HepG2 (cell line): Measurements from ENCODE around the gene KATNB1. TPM values are rescaled to one million over a fixed set of nuclear protein-coding genes. Genes with fewer than 3 reads are reported as not detected.

ENCODE experiments used
- CHCHD3 ChIP-seq: sonication (generic); formaldehyde crosslinking; IDR thresholded peaks from 2 replicates; pipeline ENCODE4 v1.8.0; 2022; ENCODE audit warnings: mild to moderate bottlenecking, missing genetic modification reagents, moderate library complexity
- MLXIP ChIP-seq: sonication (generic); formaldehyde crosslinking; IDR thresholded peaks from 2 replicates; pipeline ENCODE4 v1.9.0; 2021; ENCODE audit warnings: missing genetic modification reagents, borderline replicate concordance
- RBM39 ChIP-seq: fragments of 200-400 bp; formaldehyde crosslinking; IDR thresholded peaks from one replicate; pipeline ENCODE4 v1.6.1; 2018; ENCODE audit warnings: antibody characterized with exemption, mild to moderate bottlenecking, low read depth, low read length; ENCODE audit not compliant: poor library complexity, severe bottlenecking
- REL ChIP-seq: sonication (generic); formaldehyde crosslinking; conservative IDR thresholded peaks from 2 replicates; pipeline ENCODE4 v1.8.0; 2022; ENCODE audit warnings: mild to moderate bottlenecking, missing genetic modification reagents, moderate library complexity
- SIN3A ChIP-seq: IDR thresholded peaks from 2 replicates; pipeline ENCODE4 v1.6.1; 2011; ENCODE audit warnings: low read depth, mild to moderate bottlenecking, control low read depth, low read length, borderline replicate concordance
- SMC3 ChIP-seq: IDR thresholded peaks from 2 replicates; pipeline ENCODE4 v1.6.1; 2011; ENCODE audit warnings: low read length, improper control_type of control experiment
- SSRP1 ChIP-seq: IDR thresholded peaks from 2 replicates; pipeline ENCODE4 v1.6.1; 2016; ENCODE audit warnings: control low read depth
- ZC3H4 ChIP-seq: sonication (generic); formaldehyde crosslinking; IDR thresholded peaks from 2 replicates; pipeline ENCODE4 v1.4.0; 2020; ENCODE audit warnings: missing genetic modification reagents, borderline replicate concordance
- ZNF17 ChIP-seq: sonication (generic); formaldehyde crosslinking; IDR thresholded peaks from 2 replicates; pipeline ENCODE4 v1.5.0; 2020; ENCODE audit warnings: mild to moderate bottlenecking, missing genetic modification reagents
- ZNF501 ChIP-seq: sonication (generic); formaldehyde crosslinking; IDR thresholded peaks from 2 replicates; pipeline ENCODE4 v1.5.1; 2020; ENCODE audit warnings: mild to moderate bottlenecking, moderate library complexity, missing genetic modification reagents
- ZNF614 ChIP-seq: IDR thresholded peaks from 2 replicates; pipeline ENCODE4 v1.6.1; 2018; ENCODE audit warnings: missing biosample characterization, missing genetic modification reagents, inconsistent platforms, borderline replicate concordance
- polyA plus RNA-seq, 8 experiments: library from polyadenylated mRNA; depleted of rRNA in 3 of 8; stranded (reverse) in 7 of 8; unstranded in 1 of 8; fragments of >200 nt; fragmentation: Illumina TruSeq in 4 of 8; extraction: Trizol in 4 of 8; gene quantifications; 2 replicates each; pipeline versions ENCODE4 v1.2.1 to v1.2.3, GENCODE V29; 2011 to 2016; ENCODE audit warnings: low read depth in 4 of 8, missing spikeins in 1 of 8, mixed read lengths in 1 of 8; ENCODE audit not compliant: insufficient read depth in 1 of 8
- total RNA-seq, 5 experiments: library from RNA; depleted of rRNA; stranded (reverse); fragments of >200 nt; fragmentation: Illumina TruSeq; extraction: Trizol; gene quantifications; 2 replicates each; pipeline ENCODE4 v1.2.3, GENCODE V29; 2016; ENCODE audit warnings: low read depth in 1 of 5
- TF ChIP-seq, protein P1 (sequence below): sonication (generic); formaldehyde crosslinking; IDR thresholded peaks from 2 replicates; pipeline ENCODE4 v1.8.0; 2022; ENCODE audit warnings: missing genetic modification reagents, mild to moderate bottlenecking, moderate library complexity, borderline replicate concordance
- TF ChIP-seq, protein P2 (sequence below): IDR thresholded peaks from 2 replicates; pipeline ENCODE4 v1.6.1; 2016
- TF ChIP-seq, protein P3 (sequence below): sonication (generic); formaldehyde crosslinking; IDR thresholded peaks from 2 replicates; pipeline ENCODE4 v1.5.0; 2020; ENCODE audit warnings: mild to moderate bottlenecking, missing genetic modification reagents, moderate library complexity
- TF ChIP-seq, protein P4 (sequence below): sonication (generic); formaldehyde crosslinking; IDR thresholded peaks from 2 replicates; pipeline ENCODE4 v1.4.0; 2020; ENCODE audit warnings: low read depth, missing genetic modification reagents

KATNB1 gene
- total and polyA plus RNA-seq, 2 of the 13 experiments (the other 11 are each of a cell fraction or from before 2014, with no cell fraction given): 31.5 to 43.5 TPM

DNA sequence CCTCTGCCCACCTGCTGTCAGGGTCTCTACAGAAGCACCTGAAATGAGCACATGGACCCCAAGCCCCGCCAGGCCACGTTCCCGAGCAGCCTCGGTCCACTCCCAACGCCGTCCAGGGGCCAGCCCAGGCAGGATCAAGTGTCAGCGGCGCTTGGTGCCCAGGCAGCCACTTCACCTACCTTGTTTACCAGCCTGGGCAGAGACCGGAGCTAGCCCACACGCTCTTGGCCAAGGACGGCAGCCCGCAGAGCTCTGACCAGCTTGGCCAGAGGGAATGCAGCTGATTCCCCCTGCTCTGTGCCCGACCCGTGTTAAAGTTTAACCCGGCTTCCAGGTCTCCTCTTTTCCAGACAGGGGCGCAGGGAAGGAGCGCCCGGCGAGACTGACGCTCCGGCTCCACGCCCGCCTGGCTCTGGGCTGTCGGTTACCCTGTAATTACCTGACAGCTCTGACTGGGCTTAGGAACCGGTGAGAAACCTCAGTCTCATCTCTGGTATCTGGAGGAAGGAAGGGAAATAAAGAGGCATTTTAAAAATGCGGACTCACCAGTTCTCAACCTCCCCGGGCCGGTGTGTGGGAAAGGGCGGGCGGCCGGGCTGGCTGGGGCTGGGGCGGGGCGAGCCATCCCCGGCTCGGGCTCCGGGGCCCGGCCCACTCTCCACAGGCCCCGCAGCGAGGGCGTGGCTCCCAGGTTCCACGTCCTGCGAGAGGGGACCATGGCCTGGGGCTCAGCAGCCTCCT lies 62.1 kb downstream of the KATNB1 start (continued):
- TF ChIP-seq, protein P1, sequence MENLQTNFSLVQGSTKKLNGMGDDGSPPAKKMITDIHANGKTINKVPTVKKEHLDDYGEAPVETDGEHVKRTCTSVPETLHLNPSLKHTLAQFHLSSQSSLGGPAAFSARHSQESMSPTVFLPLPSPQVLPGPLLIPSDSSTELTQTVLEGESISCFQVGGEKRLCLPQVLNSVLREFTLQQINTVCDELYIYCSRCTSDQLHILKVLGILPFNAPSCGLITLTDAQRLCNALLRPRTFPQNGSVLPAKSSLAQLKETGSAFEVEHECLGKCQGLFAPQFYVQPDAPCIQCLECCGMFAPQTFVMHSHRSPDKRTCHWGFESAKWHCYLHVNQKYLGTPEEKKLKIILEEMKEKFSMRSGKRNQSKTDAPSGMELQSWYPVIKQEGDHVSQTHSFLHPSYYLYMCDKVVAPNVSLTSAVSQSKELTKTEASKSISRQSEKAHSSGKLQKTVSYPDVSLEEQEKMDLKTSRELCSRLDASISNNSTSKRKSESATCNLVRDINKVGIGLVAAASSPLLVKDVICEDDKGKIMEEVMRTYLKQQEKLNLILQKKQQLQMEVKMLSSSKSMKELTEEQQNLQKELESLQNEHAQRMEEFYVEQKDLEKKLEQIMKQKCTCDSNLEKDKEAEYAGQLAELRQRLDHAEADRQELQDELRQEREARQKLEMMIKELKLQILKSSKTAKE (CRISPR knock-in tag): peak; percentile 35; the same call in 1 of the 2 replicates
- TF ChIP-seq, protein P2, sequence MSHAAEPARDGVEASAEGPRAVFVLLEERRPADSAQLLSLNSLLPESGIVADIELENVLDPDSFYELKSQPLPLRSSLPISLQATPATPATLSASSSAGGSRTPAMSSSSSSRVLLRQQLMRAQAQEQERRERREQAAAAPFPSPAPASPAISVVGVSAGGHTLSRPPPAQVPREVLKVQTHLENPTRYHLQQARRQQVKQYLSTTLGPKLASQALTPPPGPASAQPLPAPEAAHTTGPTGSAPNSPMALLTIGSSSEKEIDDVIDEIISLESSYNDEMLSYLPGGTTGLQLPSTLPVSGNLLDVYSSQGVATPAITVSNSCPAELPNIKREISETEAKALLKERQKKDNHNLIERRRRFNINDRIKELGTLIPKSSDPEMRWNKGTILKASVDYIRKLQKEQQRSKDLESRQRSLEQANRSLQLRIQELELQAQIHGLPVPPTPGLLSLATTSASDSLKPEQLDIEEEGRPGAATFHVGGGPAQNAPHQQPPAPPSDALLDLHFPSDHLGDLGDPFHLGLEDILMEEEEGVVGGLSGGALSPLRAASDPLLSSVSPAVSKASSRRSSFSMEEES: peak; percentile 40
- 0 out of 2 replicates have a peak, but pooled peaks have one; percentile 15 for TF ChIP-seq SMC3
- TF ChIP-seq, protein P3, sequence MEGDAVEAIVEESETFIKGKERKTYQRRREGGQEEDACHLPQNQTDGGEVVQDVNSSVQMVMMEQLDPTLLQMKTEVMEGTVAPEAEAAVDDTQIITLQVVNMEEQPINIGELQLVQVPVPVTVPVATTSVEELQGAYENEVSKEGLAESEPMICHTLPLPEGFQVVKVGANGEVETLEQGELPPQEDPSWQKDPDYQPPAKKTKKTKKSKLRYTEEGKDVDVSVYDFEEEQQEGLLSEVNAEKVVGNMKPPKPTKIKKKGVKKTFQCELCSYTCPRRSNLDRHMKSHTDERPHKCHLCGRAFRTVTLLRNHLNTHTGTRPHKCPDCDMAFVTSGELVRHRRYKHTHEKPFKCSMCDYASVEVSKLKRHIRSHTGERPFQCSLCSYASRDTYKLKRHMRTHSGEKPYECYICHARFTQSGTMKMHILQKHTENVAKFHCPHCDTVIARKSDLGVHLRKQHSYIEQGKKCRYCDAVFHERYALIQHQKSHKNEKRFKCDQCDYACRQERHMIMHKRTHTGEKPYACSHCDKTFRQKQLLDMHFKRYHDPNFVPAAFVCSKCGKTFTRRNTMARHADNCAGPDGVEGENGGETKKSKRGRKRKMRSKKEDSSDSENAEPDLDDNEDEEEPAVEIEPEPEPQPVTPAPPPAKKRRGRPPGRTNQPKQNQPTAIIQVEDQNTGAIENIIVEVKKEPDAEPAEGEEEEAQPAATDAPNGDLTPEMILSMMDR (CRISPR knock-in tag): peak; percentile 47
- no peak for TF ChIP-seq ZC3H4
- no peak for TF ChIP-seq CHCHD3 (CRISPR knock-in tag)
- no peak for TF ChIP-seq MLXIP (CRISPR knock-in tag)
- TF ChIP-seq REL (CRISPR knock-in tag): no peak
- TF ChIP-seq, protein P4, sequence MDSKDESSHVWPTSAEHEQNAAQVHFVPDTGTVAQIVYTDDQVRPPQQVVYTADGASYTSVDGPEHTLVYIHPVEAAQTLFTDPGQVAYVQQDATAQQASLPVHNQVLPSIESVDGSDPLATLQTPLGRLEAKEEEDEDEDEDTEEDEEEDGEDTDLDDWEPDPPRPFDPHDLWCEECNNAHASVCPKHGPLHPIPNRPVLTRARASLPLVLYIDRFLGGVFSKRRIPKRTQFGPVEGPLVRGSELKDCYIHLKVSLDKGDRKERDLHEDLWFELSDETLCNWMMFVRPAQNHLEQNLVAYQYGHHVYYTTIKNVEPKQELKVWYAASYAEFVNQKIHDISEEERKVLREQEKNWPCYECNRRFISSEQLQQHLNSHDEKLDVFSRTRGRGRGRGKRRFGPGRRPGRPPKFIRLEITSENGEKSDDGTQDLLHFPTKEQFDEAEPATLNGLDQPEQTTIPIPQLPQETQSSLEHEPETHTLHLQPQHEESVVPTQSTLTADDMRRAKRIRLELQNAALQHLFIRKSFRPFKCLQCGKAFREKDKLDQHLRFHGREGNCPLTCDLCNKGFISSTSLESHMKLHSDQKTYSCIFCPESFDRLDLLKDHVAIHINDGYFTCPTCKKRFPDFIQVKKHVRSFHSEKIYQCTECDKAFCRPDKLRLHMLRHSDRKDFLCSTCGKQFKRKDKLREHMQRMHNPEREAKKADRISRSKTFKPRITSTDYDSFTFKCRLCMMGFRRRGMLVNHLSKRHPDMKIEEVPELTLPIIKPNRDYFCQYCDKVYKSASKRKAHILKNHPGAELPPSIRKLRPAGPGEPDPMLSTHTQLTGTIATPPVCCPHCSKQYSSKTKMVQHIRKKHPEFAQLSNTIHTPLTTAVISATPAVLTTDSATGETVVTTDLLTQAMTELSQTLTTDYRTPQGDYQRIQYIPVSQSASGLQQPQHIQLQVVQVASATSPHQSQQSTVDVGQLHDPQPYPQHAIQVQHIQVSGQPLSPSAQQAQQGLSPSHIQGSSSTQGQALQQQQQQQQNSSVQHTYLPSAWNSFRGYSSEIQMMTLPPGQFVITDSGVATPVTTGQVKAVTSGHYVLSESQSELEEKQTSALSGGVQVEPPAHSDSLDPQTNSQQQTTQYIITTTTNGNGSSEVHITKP (CRISPR knock-in tag): peak; percentile 89; the same call in 1 of the 2 replicates
- no peak for TF ChIP-seq ZNF17
- peak; percentile 90 for TF ChIP-seq RBM39
- peak; percentile 79; the same call in 1 of the 2 replicates for TF ChIP-seq SIN3A
- TF ChIP-seq ZNF501 (CRISPR knock-in tag): peak; percentile 94; the same call in 1 of the 2 replicates
- no peak for TF ChIP-seq SSRP1 (CRISPR knock-in tag)
- TF ChIP-seq ZNF614: no peak
